Measurements from ENCODE around the gene TRIM17.
"Not testable (repeated sequence)": the region's sequence is repeated elsewhere in the genome, so short reads cannot be mapped to it uniquely, and the experiment has no call there.

Gene TRIM17

GRCh38 chr1:228450200-228450599 lies 33.5 kb upstream of the TRIM17 start:
- no peak for DNase-seq (ENCODE audit: low read depth in 2 of 2, low spot score in 1 of 2)

DNA sequence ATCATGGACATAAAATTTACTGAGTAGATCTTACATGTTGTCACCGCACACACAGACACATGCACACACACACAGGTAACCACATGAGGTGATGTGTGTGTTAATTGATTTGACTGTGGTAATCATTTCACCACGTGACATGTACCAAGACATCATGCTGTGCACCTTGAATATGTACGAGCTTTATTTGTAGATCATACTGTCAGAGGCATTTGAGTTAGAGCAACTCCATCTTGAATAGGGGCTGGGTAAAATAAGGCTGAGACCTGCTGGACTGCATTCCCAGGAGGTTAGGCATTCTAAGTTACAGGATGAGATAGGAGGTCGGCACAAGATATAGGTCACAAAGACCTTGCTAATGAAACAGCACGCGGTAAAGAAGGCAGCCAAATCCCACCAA lies 31.7 kb upstream of the TRIM17 start:
- no peak for DNase-seq (ENCODE audit: low read depth in 2 of 2, low spot score in 1 of 2)

DNA sequence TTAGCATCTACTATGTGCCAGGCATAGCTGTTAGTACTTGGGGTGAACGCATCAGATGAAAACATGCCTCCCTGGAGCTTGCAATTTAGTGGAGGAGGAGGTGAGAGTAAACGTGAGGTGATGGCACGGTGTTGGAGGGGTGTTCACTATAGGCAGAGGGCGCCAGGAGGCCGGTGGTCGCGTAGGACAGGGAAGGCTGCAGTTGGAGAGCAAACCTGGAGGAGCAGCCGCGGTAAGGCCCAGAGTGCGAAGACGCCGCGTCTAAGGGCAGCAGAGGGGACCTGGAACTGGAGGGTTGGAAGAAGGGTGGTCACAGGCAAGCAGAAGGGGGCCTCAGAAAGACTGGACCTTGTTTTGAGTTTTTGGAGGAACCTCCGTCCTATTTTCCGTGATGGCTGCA lies 30.2 kb upstream of the TRIM17 start:
- DNase-seq (ENCODE audit: low read depth in 2 of 2, low spot score in 1 of 2): no peak

GRCh38 chr1:228445843-228446650 lies 29.4 kb upstream of the TRIM17 start:
- DNase-seq (ENCODE audit: low read depth in 2 of 2, low spot score in 1 of 2): no peak

DNA sequence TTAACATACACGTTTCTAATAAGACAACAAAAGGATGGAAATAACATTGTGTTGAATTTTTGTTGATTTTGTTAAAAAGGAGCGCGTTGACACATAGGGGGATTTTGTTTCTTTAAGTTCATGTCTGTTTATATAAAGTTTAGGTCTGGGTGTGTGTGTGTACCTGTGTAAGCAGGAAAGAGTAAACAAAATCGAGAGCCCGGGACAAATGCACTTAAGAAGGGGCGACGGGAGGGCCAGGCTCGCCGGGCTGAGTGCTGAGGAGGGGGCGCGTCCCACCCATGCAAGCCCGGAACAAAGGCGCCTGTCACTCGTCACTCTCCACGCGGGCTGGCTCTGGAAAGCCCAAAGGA lies 28.8 kb upstream of the TRIM17 start:
- DNase-seq (ENCODE audit: low read depth in 2 of 2, low spot score in 1 of 2): no peak

DNA sequence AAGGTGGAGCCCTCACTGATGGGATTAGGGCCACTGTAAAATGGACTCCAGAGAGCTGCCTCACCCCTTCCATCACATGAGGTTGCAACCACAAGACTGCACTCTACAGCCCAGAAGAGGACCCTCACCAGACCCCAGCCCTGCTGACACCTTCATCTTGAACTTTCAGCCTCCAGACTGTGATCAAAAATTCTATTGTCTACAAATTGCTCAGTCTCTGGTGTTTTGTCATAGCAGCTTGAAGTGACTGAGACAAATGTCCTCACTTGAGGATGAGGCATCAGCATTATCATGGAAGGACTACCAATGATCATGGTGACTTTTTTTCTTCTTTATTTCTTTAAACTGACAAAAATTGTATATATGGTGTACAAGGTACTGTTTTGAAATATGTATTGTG lies 26.7 kb upstream of the TRIM17 start:
- no peak for DNase-seq (ENCODE audit: low read depth in 2 of 2, low spot score in 1 of 2)

DNA sequence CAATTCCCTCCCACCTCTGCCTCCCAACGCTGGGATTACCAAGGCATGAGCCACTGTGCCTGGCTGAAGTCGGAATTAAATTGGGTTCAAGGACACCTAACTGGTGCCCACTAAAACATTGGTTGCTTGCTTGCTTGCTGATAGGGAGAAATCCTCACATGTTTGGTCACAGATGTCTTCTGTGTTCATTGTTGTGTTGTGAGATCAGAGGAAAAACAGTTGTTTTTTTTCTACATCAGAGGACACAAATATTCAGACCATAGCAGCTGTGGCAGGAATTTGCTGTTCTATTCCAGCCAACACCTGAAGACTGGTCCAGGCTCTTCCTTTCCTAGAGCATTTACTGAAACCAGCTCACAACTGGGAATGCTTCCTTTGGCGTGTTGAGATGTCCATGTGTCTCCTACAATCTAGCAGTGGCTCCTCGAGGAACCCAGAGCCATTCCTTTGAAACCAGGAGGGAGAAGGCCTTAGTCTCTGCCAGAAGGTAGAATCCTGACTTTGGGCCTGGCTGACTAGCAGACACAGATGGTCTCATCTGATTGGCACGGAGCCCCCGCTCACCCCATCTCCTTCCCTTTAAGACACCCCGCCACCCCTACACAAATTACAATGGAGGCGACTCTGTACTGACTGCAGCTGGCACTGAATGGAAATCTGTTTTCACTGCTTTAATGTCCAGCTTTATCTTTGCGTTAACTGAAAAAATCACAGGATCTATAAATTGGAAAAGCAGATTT lies 24.3 kb upstream of the TRIM17 start:
- no peak for DNase-seq (ENCODE audit: low read depth in 2 of 2, low spot score in 1 of 2)

- DNase-seq (ENCODE audit: low read depth in 2 of 2, low spot score in 1 of 2): no peak
Measured at GRCh38 chr1:228438266-228438665, 21.6 kb upstream of the TRIM17 start.

DNA sequence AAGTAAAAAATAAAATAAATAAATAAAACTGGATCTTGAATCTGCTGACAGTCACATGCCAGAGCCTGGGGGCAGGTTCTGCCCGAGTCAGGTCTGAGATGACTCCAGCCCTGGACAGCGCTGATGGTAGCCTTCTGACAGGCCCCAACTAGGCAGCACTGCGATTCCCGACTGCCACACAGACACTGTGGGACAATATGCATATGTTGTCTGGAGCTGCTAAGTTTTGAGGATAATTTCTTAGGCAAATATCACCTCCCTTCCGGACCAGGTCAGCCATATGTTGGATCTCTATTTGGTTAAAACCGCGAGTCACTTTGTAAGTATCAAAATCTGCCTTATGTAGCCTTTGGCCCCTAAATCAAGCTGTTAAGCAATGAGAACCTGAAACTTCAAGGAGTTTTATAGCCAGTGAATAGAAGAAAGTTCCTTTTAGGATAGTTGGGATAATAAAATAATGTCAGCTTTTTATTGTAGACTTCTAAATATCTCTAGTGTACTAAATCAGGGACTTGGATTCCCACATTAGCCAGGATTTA lies 20.8 kb upstream of the TRIM17 start:
- DNase-seq (ENCODE audit: low read depth in 2 of 2, low spot score in 1 of 2): no peak

DNA sequence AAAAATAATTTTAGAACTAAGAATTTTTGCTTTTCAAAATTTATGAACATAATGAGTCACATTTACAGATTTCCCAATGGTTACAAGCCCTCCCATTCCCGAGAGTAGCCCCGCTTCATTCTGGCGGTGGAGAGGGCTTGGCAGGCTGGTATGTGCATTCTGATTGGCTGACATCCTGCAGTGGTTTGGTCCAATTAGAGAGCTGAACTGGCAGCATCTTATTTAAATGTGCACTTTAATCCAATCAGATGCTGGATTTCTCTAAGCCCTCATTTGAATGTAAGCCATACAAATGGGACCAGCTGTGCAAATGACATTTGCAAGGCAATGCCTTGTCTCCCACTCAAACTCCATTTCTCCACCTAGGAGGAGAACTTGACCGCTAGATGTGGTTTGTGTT lies 18.0 kb upstream of the TRIM17 start:
- DNase-seq (ENCODE audit: low read depth in 2 of 2, low spot score in 1 of 2): no peak

- not testable (repeated sequence) for DNase-seq (ENCODE audit: low read depth in 2 of 2, low spot score in 1 of 2)
Measured at GRCh38 chr1:228433337-228434053, 16.8 kb upstream of the TRIM17 start.

DNA sequence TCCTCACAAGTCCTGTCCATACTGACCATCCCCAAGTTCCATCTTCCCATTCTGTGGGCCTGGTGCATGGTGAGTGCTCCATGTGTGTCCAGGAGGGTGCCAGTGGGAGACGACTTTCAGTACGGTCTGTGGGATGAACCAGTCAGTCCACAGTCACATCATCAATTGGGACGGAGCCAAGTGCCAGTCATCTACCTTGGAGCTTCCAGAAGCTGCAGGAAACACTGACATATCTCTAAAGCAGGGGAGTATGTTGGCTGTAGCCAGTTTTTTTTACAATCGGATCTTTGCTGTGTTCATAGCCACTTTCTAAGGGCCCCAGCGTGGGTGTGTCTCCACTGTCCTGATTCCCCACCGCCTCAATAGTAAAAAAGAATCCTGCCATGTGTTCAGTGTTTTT lies 13.6 kb upstream of the TRIM17 start:
- DNase-seq (ENCODE audit: low read depth in 2 of 2, low spot score in 1 of 2): no peak

- DNase-seq (ENCODE audit: low read depth in 2 of 2, low spot score in 1 of 2): no peak
Measured at GRCh38 chr1:228429698-228430097, 13.0 kb upstream of the TRIM17 start.

DNA sequence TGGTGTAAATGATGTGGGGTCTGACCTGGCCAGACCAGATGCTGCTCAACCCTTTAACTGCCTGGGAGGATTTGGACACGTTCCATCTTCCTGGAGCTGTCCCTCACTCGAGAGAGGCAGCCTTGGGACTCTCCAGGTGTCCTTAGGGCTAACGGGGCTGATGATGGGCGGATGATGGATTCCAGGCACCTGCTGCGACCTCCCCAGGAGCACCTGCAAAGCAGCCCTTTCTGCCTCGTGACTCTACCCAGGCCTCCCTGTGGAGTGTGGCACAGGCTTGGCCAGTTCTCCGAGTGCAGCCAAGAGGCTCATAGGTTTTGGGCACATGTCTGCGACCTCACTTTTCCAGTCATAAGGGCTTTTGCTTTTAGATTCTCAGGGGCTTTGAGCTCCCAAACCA lies 12.3 kb upstream of the TRIM17 start:
- no peak for DNase-seq (ENCODE audit: low read depth in 2 of 2, low spot score in 1 of 2)

DNA sequence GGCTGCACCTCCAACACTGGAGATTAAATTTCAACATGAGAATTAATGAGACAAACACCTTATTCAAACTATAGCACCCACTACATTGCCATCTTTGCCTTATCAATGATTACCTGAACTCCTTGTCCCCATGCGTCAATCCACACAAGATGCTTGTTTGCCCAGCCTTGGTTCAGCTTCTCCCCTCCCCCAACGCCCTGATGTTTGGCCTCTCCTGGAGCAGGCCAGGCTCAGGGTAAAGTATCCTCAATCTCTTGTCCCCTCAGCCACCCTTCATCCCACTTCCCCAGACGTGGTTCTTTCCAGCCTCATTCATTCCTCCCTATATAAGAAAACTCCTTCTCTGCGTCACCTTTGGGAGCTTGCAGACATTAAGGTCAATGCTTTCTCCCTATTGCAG lies 11.8 kb upstream of the TRIM17 start:
- DNase-seq (ENCODE audit: low read depth in 2 of 2, low spot score in 1 of 2): no peak

DNA sequence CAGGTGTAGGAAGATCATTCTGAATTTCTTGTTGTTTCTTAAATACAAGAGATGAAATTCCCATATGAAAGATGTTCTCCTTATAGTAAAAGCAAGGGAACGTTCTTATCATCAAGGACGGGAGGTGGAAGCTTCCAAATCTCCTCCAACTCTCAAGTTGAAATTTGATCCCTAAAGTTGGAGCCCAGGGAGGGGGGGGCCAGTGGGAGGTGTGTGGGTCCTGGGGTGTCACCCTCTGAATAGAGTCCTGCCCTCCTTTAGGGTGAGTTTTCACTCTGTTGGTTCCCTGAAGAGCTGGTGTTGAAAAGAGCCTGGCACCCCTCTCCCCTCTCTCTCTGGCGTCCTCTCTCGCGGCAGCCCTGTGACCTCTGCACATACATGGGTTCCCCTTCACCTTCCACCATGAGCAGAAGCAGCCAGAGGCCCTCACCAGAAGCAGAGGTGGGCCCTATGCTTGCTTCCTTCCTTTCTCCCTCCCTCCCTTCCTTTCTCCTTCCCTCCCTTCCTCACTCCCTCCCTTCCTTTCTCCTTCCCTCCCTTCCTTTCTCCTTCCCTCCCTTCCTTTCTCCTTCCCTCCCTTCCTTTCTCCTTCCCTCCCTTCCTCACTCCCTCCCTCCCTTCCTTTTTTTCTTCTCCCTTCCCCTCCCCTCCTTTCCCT lies 10.0 kb upstream of the TRIM17 start:
- DNase-seq (ENCODE audit: low read depth in 2 of 2, low spot score in 1 of 2): no peak

DNA sequence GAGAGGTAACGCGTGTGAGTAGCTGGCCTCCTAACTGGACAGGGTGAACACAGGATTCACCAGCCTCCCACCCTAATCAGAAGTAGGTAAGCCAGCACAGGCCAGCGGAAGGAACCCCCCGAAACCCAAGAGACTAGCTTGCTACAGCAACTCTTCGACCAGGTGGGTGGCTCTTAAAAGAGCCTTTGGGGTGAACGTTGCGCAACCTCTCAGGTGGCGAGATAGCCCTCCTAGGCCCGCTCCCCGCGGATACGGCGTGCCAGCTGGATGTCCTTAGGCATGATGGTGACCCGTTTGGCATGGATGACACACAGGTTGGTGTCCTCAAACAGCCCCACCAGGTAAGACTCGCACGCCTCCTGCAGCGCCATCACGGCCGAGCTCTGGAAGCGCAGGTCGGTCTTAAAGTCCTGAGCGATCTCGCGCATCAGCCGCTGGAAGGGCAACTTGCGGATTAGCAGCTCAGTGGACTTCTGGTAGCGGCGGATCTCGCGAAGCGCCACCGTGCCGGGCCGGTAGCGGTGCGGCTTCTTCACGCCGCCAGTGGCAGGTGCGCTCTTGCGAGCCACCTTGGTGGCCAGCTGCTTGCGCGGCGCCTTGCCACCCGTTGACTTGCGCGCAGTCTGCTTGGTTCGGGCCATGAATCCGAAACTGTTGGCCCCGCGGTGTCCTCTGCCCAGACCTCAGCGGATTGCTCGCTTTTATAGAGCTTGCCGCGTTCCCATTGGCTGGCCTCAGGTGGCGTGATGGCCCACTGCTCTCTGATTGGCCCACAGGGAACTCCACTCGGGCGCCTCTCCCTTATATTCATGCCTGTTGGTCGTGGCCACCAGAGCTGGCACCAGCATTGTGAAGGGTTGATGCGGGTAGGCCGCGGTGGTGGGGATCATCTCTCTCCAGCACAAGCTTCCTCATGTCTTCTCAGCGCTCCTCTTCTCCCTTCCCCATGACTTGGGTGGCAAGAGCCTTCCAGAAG lies 8.3 kb upstream of the TRIM17 start:
- DNase-seq (ENCODE audit: low read depth in 2 of 2, low spot score in 1 of 2): no peak

GRCh38 chr1:228423404-228424053 lies 6.9 kb upstream of the TRIM17 start:
- no peak for DNase-seq (ENCODE audit: low read depth in 2 of 2, low spot score in 1 of 2)

DNA sequence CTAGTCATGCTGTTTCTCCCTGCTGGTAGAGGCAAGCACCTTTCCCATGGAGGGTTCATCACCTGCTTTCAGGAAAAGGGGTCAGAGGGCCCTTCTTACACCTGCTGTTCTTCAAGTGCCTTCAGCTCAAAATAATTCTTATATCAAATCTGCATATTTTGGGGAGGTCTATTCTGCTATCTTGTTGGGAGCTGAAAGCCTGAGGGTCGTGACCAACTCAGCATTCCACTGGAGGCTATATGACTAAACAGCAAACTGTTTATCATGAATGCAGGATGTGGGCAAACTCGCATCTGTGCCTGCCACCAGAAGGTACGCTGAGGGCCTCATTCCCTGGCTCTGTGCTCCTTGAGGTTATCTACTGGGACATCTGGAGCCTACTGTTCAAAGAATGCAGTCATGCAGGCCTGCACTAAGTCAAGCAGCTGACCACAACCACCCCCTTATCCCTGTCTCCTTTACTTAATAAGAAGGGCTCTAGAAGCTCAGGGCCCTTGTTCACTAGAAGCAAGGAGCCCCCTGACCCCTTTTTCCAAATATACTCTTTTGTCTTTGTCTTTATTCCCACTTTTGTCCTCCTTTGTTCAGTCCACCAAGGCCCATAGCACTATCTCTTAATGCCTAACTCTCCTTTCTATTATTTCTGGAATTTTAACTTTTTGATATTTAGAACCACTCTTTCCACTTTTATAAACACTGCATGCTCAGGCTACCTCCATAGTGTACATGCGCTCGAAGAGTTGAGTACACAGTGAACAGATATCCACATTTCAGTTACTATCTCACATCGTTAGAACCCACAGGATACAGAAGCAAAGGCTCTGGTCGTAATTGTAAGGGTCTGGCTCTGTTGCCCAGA lies 4.5 kb upstream of the TRIM17 start:
- DNase-seq (ENCODE audit: low read depth in 2 of 2, low spot score in 1 of 2): no peak

Data from stimulated activated CD8-positive, alpha-beta memory T cell treated with anti-CD3 and anti-CD28 coated beads, Interleukin-4, amount 100 ng/mL, for 1 hour (primary cell).